HUES48 (cell line): ENCODE results near the gene MPL.
A peak's percentile ranks its signal among the peaks of the same experiment; 100 is the strongest.

ENCODE experiments used
- H3K27ac ChIP-seq: one replicate; pipeline ENCODE4 v1.7.0; 2013; ENCODE audit warnings: low read depth, low read length, inconsistent platforms
- H3K27me3 ChIP-seq: 2 replicates; pipeline ENCODE4 v1.6.1; 2013; ENCODE audit warnings: mild to moderate bottlenecking, low read length; ENCODE audit not compliant: control insufficient read depth, insufficient read depth
- H3K36me3 ChIP-seq: 2 replicates; pipeline ENCODE4 v1.6.1; 2013; ENCODE audit warnings: low read length; ENCODE audit not compliant: control insufficient read depth, insufficient read depth
- H3K4me1 ChIP-seq: 2 replicates; pipeline ENCODE4 v1.6.1; 2013; ENCODE audit warnings: mild to moderate bottlenecking, low read length; ENCODE audit not compliant: control insufficient read depth, insufficient read depth
- H3K4me3 ChIP-seq: 2 replicates; pipeline ENCODE4 v1.5.1; 2013; ENCODE audit warnings: mild to moderate bottlenecking, low read depth, low read length
- H3K9ac ChIP-seq: 2 replicates; pipeline ENCODE4 v1.6.1; 2013; ENCODE audit warnings: mild to moderate bottlenecking, low read depth, low read length, moderate library complexity
- H3K9me3 ChIP-seq: 2 replicates; pipeline ENCODE4 v1.6.1; 2013; ENCODE audit warnings: low read length; ENCODE audit not compliant: control insufficient read depth, insufficient read depth

Gene MPL

GRCh38 chr1:43337588-43337987, at the start of gene MPL:
Gene MPL, plus strand, starts transcription at chr1:43337818. Its CDS starts 31 bp downstream, at chr1:43337849.
- Histone ChIP-seq H3K27me3 (no peaks in the 10 kb centered on the region), H3K27ac (no peak within 1 kb of the TSS), H3K9ac (no peak within 1 kb of the TSS), H3K9me3 (no peaks in the 10 kb centered on the region), H3K4me1 (no peaks in the 10 kb centered on the region), H3K4me3 (no peak within 1 kb of the TSS), H3K36me3 (no peaks in the 10 kb centered on the region)

GRCh38 chr1:43288058-43288784, 49.4 kb upstream of the MPL start:
- Histone ChIP-seq H3K36me3 (no peaks in the 10 kb centered on the region), H3K9ac (no peak overlapping the region), H3K4me3 (no peak overlapping the region), H3K27me3 (no peaks in the 10 kb centered on the region), H3K4me1 (peaks cover 16% of the 10 kb centered on the region), H3K27ac (no peak overlapping the region), H3K9me3 (no peaks in the 10 kb centered on the region)

GRCh38 chr1:43288785-43289706, 48.6 kb upstream of the MPL start:
- no peaks in the 10 kb centered on the region for H3K27me3 ChIP-seq
- H3K9me3 ChIP-seq, result no peaks in the 10 kb centered on the region
- H3K9ac ChIP-seq, result no peak overlapping the region
- peaks cover 16% of the 10 kb centered on the region for H3K4me1 ChIP-seq
- H3K4me3 ChIP-seq, result no peak overlapping the region
- no peaks in the 10 kb centered on the region for H3K36me3 ChIP-seq
- H3K27ac ChIP-seq, result no peak overlapping the region

- Histone ChIP-seq H3K9me3 (no peaks in the 10 kb centered on the region), H3K27ac (no peak overlapping the region), H3K9ac (no peak overlapping the region), H3K27me3 (no peaks in the 10 kb centered on the region), H3K36me3 (no peaks in the 10 kb centered on the region), H3K4me3 (no peak overlapping the region), H3K4me1 (peaks cover 26% of the 10 kb centered on the region)
Observed at GRCh38 chr1:43292216-43292615, 45.4 kb upstream of the MPL start.

GRCh38 chr1:43292679-43293078, 44.9 kb upstream of the MPL start:
- no peaks in the 10 kb centered on the region for H3K9me3 ChIP-seq
- H3K4me3 ChIP-seq, result no peak overlapping the region
- peaks cover 28% of the 10 kb centered on the region for H3K4me1 ChIP-seq
- H3K36me3 ChIP-seq, result no peaks in the 10 kb centered on the region
- no peaks in the 10 kb centered on the region for H3K27me3 ChIP-seq
- no peak overlapping the region for H3K27ac ChIP-seq
- H3K9ac ChIP-seq, result no peak overlapping the region

- Histone ChIP-seq H3K4me1 (peaks cover 28% of the 10 kb centered on the region), H3K36me3 (no peaks in the 10 kb centered on the region), H3K27me3 (no peaks in the 10 kb centered on the region), H3K9ac (no peak overlapping the region), H3K4me3 (no peak overlapping the region), H3K9me3 (no peaks in the 10 kb centered on the region), H3K27ac (no peak overlapping the region)
Observed at GRCh38 chr1:43293176-43293575, 44.4 kb upstream of the MPL start.

- Histone ChIP-seq H3K4me3 (no peak overlapping the region), H3K4me1 (peaks cover 28% of the 10 kb centered on the region), H3K27me3 (no peaks in the 10 kb centered on the region), H3K36me3 (no peaks in the 10 kb centered on the region), H3K27ac (peak overlapping the region; percentile 8), H3K9me3 (no peaks in the 10 kb centered on the region), H3K9ac (no peak overlapping the region)
Observed at GRCh38 chr1:43293896-43294760, 43.5 kb upstream of the MPL start.

- Histone ChIP-seq H3K9me3 (no peaks in the 10 kb centered on the region), H3K36me3 (no peaks in the 10 kb centered on the region), H3K4me1 (peaks cover 28% of the 10 kb centered on the region), H3K27me3 (no peaks in the 10 kb centered on the region), H3K4me3 (no peak overlapping the region), H3K27ac (peak overlapping the region; percentile 8), H3K9ac (no peak overlapping the region)
Observed at GRCh38 chr1:43294761-43295160, 42.9 kb upstream of the MPL start.

GRCh38 chr1:43296207-43296606, 41.4 kb upstream of the MPL start:
- Histone ChIP-seq H3K27ac (no peak overlapping the region), H3K9ac (peak overlapping the region; percentile 18; the same call in 1 of the 2 replicates), H3K27me3 (no peaks in the 10 kb centered on the region), H3K4me3 (peak overlapping the region; percentile 5; the same call in 1 of the 2 replicates), H3K9me3 (no peaks in the 10 kb centered on the region), H3K36me3 (no peaks in the 10 kb centered on the region), H3K4me1 (peaks cover 28% of the 10 kb centered on the region)

- Histone ChIP-seq H3K4me3 (no peak overlapping the region), H3K27me3 (no peaks in the 10 kb centered on the region), H3K36me3 (no peaks in the 10 kb centered on the region), H3K9ac (no peak overlapping the region), H3K27ac (no peak overlapping the region), H3K9me3 (no peaks in the 10 kb centered on the region), H3K4me1 (peaks cover 28% of the 10 kb centered on the region)
Observed at GRCh38 chr1:43298055-43298454, 39.6 kb upstream of the MPL start.
